ENCODE data around the gene BNIPL.

GRCh38 chr1:151051356-151052009 lies 15.1 kb downstream of the BNIPL start:
- TF ChIP-seq, protein P1, sequence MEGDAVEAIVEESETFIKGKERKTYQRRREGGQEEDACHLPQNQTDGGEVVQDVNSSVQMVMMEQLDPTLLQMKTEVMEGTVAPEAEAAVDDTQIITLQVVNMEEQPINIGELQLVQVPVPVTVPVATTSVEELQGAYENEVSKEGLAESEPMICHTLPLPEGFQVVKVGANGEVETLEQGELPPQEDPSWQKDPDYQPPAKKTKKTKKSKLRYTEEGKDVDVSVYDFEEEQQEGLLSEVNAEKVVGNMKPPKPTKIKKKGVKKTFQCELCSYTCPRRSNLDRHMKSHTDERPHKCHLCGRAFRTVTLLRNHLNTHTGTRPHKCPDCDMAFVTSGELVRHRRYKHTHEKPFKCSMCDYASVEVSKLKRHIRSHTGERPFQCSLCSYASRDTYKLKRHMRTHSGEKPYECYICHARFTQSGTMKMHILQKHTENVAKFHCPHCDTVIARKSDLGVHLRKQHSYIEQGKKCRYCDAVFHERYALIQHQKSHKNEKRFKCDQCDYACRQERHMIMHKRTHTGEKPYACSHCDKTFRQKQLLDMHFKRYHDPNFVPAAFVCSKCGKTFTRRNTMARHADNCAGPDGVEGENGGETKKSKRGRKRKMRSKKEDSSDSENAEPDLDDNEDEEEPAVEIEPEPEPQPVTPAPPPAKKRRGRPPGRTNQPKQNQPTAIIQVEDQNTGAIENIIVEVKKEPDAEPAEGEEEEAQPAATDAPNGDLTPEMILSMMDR (IDR thresholded peaks at IDR 0.05): no peak
- TF ChIP-seq POLR2A (IDR thresholded peaks at IDR 0.05) (no peak), EP300 (IDR thresholded peaks at IDR 0.05) (no peak)

Data from stomach (tissue), 4 donors.